Measurements from ENCODE around the gene APRT. TPM values are rescaled to one million over a fixed set of nuclear protein-coding genes. Genes with fewer than 3 reads are reported as not detected.
"Not testable (repeated sequence)": the region's sequence is repeated elsewhere in the genome, so short reads cannot be mapped to it uniquely, and the experiment has no call there.

Gene APRT
- total RNA-seq, 1 donor from 2014 or later: 96.7 TPM

- DNase-seq (ENCODE audit: low spot score): no peak
Measured at GRCh38 chr16:88824256-88825077, 12.7 kb upstream of the APRT start.

- DNase-seq (ENCODE audit: low spot score): not testable (repeated sequence)
Measured at GRCh38 chr16:88823646-88824045, 11.9 kb upstream of the APRT start.

GRCh38 chr16:88822281-88823040 lies 10.7 kb upstream of the APRT start:
- no peak for DNase-seq (ENCODE audit: low spot score)

- DNase-seq (ENCODE audit: low spot score): no peak
Measured at GRCh38 chr16:88821168-88821850, 9.6 kb upstream of the APRT start.

GRCh38 chr16:88820385-88821025 lies 8.8 kb upstream of the APRT start:
- no peak for DNase-seq (ENCODE audit: low spot score)

GRCh38 chr16:88819126-88819525 lies 7.4 kb upstream of the APRT start:
- no peak for DNase-seq (ENCODE audit: low spot score)

GRCh38 chr16:88818575-88818874 lies 6.8 kb upstream of the APRT start:
- DNase-seq (ENCODE audit: low spot score): no peak

GRCh38 chr16:88817785-88818574 lies 6.3 kb upstream of the APRT start:
- no peak for DNase-seq (ENCODE audit: low spot score)

GRCh38 chr16:88816736-88817535 lies 5.2 kb upstream of the APRT start:
- DNase-seq (ENCODE audit: low spot score): no peak

- DNase-seq (ENCODE audit: low spot score): no peak
Measured at GRCh38 chr16:88815901-88816589, 4.3 kb upstream of the APRT start.

GRCh38 chr16:88815227-88815626 lies 3.5 kb upstream of the APRT start:
- no peak for DNase-seq (ENCODE audit: low spot score)

GRCh38 chr16:88814144-88814502 lies 2.4 kb upstream of the APRT start:
- no peak for DNase-seq (ENCODE audit: low spot score)

- no peak for DNase-seq (ENCODE audit: low spot score)
Measured at GRCh38 chr16:88813269-88814143, 1.8 kb upstream of the APRT start.

- DNase-seq (ENCODE audit: low spot score): no peak
Measured at GRCh38 chr16:88812513-88813268, 963 bp upstream of the APRT start.

- no peak for DNase-seq (ENCODE audit: low spot score)
Measured at GRCh38 chr16:88810912-88811768, 588 bp downstream of the APRT start.

- DNase-seq (ENCODE audit: low spot score): no peak
Measured at GRCh38 chr16:88810166-88810911, 1.4 kb downstream of the APRT start.

Measured in mesenteric fat pad (tissue), 1 donor.